Choroid plexus epithelial cell (primary cell): ENCODE data around the gene MT1F.

Source experiments
- DNase-seq: peaks from one replicate; pipeline ENCODE4 v3.0.0-alpha.2; 2010; ENCODE audit warnings: low read depth
- H3K4me3 ChIP-seq: 2 replicates; pipeline ENCODE4 v1.5.1; 2011; ENCODE audit warnings: low read depth, mild to moderate bottlenecking, control low read depth, low read length, moderate library complexity
- CTCF ChIP-seq: conservative IDR thresholded peaks from 2 replicates; pipeline ENCODE4 v1.5.1; 2011; ENCODE audit warnings: low read depth, mild to moderate bottlenecking, control low read depth, inconsistent platforms, low read length, moderate library complexity

Gene MT1F

GRCh38 chr16:56611281-56611833, 46.4 kb upstream of the MT1F start:
- no peak for TF ChIP-seq CTCF
- H3K4me3 ChIP-seq: no peak overlapping the region
- DNase-seq: peak; percentile 52

GRCh38 chr16:56613706-56614105, 44.1 kb upstream of the MT1F start:
- DNase-seq: no peak
- TF ChIP-seq CTCF: no peak
- no peak overlapping the region for H3K4me3 ChIP-seq

- H3K4me3 ChIP-seq: no peak overlapping the region
These were observed 43.2 kb upstream of the MT1F start for GRCh38 chr16:56614549-56614991.

GRCh38 chr16:56615353-56615752, 42.4 kb upstream of the MT1F start:
- no peak for DNase-seq
- TF ChIP-seq CTCF: no peak
- H3K4me3 ChIP-seq: no peak overlapping the region

More at GRCh38 chr16:56614549-56614991, 43.2 kb upstream of the MT1F start:
- DNase-seq: peak; percentile 68
- TF ChIP-seq CTCF: no peak

GRCh38 chr16:56616608-56617211, 41.0 kb upstream of the MT1F start:
- DNase-seq: no peak
- peak overlapping the region; percentile 60 for H3K4me3 ChIP-seq
- no peak for TF ChIP-seq CTCF

- TF ChIP-seq CTCF: no peak
- peak overlapping the region; percentile 60 for H3K4me3 ChIP-seq
- DNase-seq: peak; percentile 83
These were observed 40.3 kb upstream of the MT1F start for GRCh38 chr16:56617212-56618085.
